Stomach smooth muscle (tissue), 2 donors: ENCODE data around the gene P4HB.
A peak's percentile ranks its signal among the peaks of the same experiment; 100 is the strongest.

Experiments
- H3K27ac ChIP-seq: one replicate; pipeline ENCODE4 v1.7.0; 2013; ENCODE audit warnings: mild to moderate bottlenecking, low read length, inconsistent platforms
- H3K27me3 ChIP-seq, 2 donors: one replicate each; pipeline ENCODE4 v1.7.0; 2013; ENCODE audit warnings: low read length in 2 of 2; ENCODE audit not compliant: insufficient read depth in 2 of 2, control insufficient read depth in 1 of 2
- H3K36me3 ChIP-seq, 2 donors: one replicate each; pipeline ENCODE4 v1.7.0; 2013; ENCODE audit warnings: low read length in 2 of 2; ENCODE audit not compliant: control insufficient read depth in 2 of 2, insufficient read depth in 2 of 2
- H3K4me1 ChIP-seq: one replicate; pipeline ENCODE4 v1.7.0; 2013; ENCODE audit warnings: low read length; ENCODE audit not compliant: control insufficient read depth, insufficient read depth
- H3K4me3 ChIP-seq, 2 donors: one replicate each; pipeline ENCODE4 v1.7.0; 2013; ENCODE audit warnings: low read length in 2 of 2
- H3K9ac ChIP-seq, 2 donors: one replicate each; pipeline ENCODE4 v1.7.0; 2013; ENCODE audit warnings: low read length in 2 of 2, mild to moderate bottlenecking in 1 of 2
- H3K9me3 ChIP-seq, 2 donors: one replicate each; pipeline ENCODE4 v1.7.0; 2013; ENCODE audit warnings: low read length in 2 of 2; ENCODE audit not compliant: control insufficient read depth in 2 of 2
- donor health status: healthy.
- donor health status: Pancreatic carcinoma.

Gene P4HB

DNA sequence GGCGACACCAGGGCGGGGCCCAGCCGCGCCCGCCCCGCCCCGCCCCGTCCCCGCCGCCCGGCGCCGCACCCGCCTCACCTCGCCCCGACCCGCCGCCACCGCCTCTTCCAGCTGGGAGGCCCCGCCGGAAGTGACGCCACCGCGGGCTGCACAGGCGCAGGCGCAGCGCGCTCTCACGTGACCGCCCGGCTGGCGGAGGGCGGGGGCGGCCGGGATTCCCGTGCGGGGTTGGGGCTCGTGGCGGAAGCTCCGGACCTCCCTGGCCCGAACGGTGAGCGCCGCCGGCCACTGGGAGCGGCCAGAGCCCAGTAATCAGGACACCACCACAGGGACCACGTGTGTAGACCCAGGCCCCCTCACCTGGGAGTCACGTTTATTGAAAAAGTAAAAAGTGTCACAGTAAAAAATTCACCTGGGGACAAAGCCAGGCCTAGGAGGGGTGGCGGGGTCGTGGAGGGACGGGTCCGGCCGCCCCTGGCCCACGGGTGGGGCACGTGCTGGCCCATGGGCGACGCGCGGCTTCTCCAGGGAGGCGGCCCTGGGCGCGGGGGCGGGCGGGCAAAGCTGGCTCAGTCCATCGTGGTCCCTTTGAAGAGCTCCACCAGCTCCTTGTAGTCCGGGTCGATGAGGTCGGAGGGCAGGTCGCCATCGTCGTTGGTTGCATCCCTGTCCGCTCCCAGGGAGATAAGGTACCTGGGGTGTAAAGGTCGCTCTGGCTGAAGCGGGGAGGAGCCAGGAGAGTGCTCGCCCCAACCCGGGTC lies 27.0 kb downstream of the P4HB start, which contains the start of gene MCRIP1:
MCRIP1 (minus strand) TSS at position 132 of the 761 bp plus-strand sequence. CDS start 8,785 bp downstream, outside the sequence.
- H3K27ac ChIP-seq: peak within 1 kb of the TSS; percentile 75
- H3K9ac ChIP-seq: peak within 1 kb of the TSS; percentile 89 to 90
- no peaks in the 10 kb centered on the region for H3K27me3 ChIP-seq
- H3K4me1 ChIP-seq: peaks cover 25% of the 10 kb centered on the region
- H3K4me3 ChIP-seq: peak within 1 kb of the TSS; percentile 84 to 90
- H3K36me3 ChIP-seq: no peaks in the 10 kb centered on the region
- H3K9me3 ChIP-seq: no peaks in the 10 kb centered on the region

DNA sequence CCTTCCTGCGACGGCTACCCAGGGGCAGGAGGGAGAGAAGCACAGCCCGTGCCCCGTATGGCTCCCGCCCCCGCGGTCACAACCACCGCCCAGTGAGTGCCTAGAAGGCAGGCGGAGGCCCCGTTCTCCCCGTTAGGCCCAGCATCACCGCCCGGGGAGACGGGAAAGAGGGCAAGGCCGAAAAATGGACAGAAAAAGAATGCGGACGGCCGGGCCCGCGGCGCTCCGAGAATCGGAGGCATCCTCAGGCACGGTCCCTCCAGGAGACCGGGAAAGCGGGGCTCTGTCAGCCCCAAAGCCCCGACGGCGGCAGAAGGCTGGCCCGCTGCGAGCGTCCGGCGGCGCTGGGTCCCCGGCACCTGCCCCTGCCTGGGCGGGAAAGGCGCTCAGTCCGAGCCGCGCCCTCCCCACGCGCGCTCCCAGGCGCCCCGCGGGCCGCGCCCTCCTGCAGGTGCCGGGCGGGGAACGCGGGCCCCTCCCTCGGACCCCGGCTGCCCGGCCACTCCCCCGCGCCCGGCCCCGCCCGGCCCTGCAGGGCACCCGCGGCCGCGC lies 27.7 kb downstream of the P4HB start:
- Histone ChIP-seq H3K27me3 (no peaks in the 10 kb centered on the region), H3K9ac (peak overlapping the region; percentile 84 to 90), H3K27ac (peak overlapping the region; percentile 75), H3K4me3 (peak overlapping the region; percentile 84 to 90), H3K9me3 (no peaks in the 10 kb centered on the region), H3K36me3 (no peaks in the 10 kb centered on the region), H3K4me1 (peaks cover 25% of the 10 kb centered on the region)

DNA sequence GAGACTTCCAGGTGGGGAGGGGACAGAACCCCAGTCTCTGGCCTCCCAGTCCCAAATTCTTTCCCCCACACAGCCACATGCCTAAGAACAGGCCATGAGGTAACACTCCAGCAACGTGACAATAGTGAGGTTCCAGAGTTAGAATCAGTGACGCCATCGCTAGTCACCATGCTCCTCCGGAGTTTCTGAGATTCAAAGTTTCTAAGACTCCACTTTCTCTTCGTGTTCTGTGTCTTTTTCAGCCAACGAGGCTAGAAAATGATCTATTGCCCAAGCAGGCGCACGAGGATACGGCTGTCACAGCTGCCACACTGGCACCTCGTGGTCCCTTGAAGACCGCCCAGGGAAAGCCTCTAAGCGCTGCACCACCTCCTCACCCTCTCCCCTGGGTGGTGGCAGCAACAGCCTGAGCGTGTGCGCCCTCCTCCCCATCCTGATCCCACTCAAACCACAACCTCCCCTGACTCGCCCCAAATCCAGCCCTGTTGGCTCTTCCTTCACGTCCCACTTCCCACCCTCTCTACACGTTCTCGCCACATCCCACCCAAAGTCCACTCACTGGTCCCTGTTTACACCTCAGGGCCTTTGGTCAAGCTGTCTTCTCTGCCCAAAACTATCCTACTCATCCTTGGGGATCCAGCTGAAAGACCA lies 28.3 kb downstream of the P4HB start:
- H3K9ac ChIP-seq: peak overlapping the region; percentile 84 to 90
- peak overlapping the region; percentile 75 for H3K27ac ChIP-seq
- no peaks in the 10 kb centered on the region for H3K27me3 ChIP-seq
- peak overlapping the region; percentile 84 to 90 for H3K4me3 ChIP-seq
- peaks cover 25% of the 10 kb centered on the region for H3K4me1 ChIP-seq
- H3K9me3 ChIP-seq: no peaks in the 10 kb centered on the region
- H3K36me3 ChIP-seq: no peaks in the 10 kb centered on the region

DNA sequence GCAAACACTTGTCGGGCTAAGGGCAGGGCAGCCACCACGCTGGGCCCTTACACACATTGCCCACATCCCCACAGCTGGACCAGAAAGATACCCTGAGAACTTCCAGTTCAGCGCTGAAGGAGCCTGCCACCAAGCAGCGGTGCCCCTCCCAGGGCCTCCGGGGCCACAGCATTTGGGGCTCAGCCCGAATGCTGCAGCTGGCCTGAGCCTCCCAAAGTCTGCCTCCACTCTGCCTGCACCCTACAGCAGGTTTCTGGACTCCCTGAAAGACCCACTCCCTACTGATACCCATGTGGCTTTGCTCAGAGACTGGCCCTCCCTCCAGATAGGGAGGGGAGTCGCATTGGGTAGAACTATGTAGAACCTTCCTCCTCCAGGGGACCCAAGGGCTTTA lies 28.8 kb downstream of the P4HB start:
- Histone ChIP-seq H3K36me3 (no peaks in the 10 kb centered on the region), H3K4me3 (peak overlapping the region; percentile 84 to 90), H3K27me3 (no peaks in the 10 kb centered on the region), H3K4me1 (peaks cover 25% of the 10 kb centered on the region), H3K27ac (peak overlapping the region; percentile 75), H3K9me3 (no peaks in the 10 kb centered on the region), H3K9ac (peak overlapping the region; percentile 84 to 90)

DNA sequence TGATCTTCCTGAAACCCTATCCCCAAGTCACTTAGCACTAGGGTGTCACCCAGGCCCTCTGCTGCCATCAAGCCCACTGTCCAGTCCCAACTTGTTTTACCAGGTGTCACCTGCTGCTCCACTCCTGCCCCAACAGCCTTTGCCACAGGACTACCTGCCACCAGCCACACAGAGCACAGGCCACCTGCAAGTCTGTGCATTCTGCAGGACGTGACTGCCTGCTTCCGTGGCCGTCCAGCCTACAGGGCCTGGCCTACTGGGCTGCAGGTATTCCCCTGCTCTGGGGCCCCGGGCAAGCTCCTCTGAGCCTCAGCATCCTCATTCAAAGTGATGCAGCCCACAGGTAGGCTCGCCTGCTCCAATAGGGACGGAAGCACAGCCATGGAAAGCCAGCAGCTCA lies 30.5 kb downstream of the P4HB start:
- no peaks in the 10 kb centered on the region for H3K27me3 ChIP-seq
- no peak overlapping the region for H3K27ac ChIP-seq
- no peak overlapping the region for H3K4me3 ChIP-seq
- H3K9me3 ChIP-seq: no peaks in the 10 kb centered on the region
- H3K36me3 ChIP-seq: no peaks in the 10 kb centered on the region
- H3K9ac ChIP-seq: no peak overlapping the region
- peaks cover 29% of the 10 kb centered on the region for H3K4me1 ChIP-seq

DNA sequence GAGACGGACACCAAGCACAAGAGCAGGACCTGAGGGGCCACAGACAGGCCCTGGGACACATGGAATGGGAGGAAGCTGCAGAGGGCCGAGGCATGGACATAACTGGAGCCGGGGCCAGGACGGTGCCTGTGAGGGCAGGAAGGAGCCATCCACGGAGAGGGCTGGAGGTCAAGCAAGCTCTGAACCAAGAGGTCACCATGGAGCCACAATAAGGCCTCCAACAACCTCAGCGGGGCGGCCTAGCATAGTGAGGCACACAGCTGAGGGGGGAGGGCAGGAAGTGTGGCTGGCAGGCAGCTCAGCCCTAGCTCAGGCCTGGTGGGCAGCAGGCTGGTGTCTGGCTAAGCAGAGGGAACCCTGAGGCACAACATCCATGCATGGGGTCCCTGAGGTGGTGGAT lies 31.7 kb downstream of the P4HB start:
- Histone ChIP-seq H3K36me3 (peaks cover 0 to 5% of the 10 kb centered on the region in 2 donors), H3K4me1 (peaks cover 24% of the 10 kb centered on the region), H3K9ac (no peak overlapping the region), H3K9me3 (no peaks in the 10 kb centered on the region), H3K27ac (no peak overlapping the region), H3K27me3 (no peaks in the 10 kb centered on the region), H3K4me3 (no peak overlapping the region)

DNA sequence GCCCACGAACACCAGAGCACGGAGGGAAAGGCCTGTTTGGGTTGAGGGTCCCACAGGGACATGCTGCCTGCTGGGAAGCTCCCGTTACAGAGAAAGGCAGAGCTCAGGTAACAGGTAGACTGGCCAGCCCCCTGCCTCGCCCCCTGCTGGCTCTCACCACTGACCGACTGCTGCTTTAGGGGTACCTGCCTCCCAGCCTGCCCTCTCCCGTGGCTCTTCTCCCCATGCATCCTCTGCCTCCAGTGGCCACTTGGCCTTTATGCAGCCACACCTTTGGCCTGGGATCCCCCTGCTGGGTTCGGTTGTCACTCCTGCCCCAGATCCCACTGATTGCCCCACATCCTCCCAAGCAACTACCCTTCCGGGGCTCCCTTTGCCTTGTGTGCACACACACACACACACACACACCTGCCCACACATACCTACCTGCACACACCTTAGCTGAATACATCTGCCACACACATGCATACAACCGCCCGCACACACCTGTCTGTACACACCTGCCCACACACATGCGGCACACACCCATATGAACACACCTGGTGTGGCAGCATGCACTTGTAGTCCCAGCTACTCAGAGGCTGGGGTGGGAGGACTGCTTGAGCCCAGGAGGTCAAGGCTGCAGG lies 34.4 kb downstream of the P4HB start:
- Histone ChIP-seq H3K27ac (no peak overlapping the region), H3K4me1 (peaks cover 21% of the 10 kb centered on the region), H3K27me3 (no peaks in the 10 kb centered on the region), H3K36me3 (peaks cover 0 to 8% of the 10 kb centered on the region in 2 donors), H3K9ac (no peak overlapping the region), H3K9me3 (no peaks in the 10 kb centered on the region), H3K4me3 (no peak overlapping the region)

DNA sequence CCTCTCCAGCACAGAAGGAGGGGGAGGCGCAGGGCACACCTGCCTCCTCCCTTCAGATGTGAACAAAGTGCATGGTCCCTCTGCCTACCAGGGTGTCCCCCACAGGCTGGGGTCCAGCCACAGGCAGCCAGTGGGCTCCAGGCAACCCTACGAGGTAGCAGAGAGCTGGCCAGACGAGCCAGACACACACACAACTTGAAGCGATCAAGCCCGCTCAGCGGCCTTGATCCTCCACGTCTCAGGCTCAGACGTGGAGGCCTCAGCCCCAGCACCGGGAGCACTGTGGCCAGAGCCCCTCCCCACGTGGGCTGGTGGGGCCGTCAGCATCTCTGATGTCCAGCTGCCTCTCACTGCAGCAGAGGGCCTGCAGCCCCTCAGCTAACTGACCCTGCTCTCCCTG lies 35.7 kb downstream of the P4HB start:
- Histone ChIP-seq H3K27me3 (no peaks in the 10 kb centered on the region), H3K27ac (no peak overlapping the region), H3K4me1 (peaks cover 18% of the 10 kb centered on the region), H3K4me3 (no peak overlapping the region), H3K36me3 (peaks cover 0 to 8% of the 10 kb centered on the region in 2 donors), H3K9me3 (no peaks in the 10 kb centered on the region), H3K9ac (no peak overlapping the region)

DNA sequence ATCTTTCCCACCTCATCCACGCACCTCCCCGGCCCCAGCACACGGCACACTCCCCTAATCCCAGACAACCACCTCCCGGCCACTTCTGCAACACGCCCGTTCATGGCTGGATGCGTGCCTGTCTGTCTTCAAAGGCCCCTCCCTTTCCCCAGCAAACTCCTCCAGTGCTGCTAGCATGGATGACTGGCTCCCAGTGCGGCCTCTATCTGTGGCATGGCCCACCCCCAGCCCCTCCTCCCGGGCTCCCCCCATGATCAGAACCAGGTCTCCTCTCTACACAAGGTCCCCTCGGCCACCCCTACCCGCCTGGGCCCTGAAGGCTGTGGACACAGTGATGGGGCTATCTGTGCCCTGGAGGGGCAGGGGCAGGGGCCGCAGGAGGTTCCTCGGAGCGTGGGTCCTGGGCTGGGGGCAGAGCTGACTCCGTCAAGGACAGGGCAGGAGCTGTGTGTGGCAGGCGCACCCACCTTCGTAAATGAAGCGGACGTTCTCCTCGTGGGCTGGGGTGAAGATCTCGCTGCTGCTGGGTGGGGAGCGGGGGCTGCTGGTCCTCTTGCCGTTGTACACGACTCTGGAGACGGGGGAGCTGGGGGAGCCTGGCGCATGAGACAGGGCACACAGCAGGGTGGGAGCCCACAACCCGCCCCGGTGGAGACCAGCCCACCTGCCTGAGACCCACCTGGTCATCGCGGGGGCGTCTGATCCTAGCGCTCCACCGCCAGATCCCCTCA lies 36.4 kb downstream of the P4HB start:
- H3K9ac ChIP-seq: no peak overlapping the region
- H3K4me3 ChIP-seq: no peak overlapping the region
- peaks cover 4 to 5% of the 10 kb centered on the region in 2 donors for H3K27me3 ChIP-seq
- no peaks in the 10 kb centered on the region for H3K9me3 ChIP-seq
- H3K4me1 ChIP-seq: peaks cover 18% of the 10 kb centered on the region
- no peak overlapping the region for H3K27ac ChIP-seq
- peaks cover 0 to 8% of the 10 kb centered on the region in 2 donors for H3K36me3 ChIP-seq
